ENCODE measurements around the gene TAMALIN. TPM values are rescaled to one million over a fixed set of nuclear protein-coding genes. Genes with fewer than 3 reads are reported as not detected.

TAMALIN gene
- polyA plus RNA-seq (5.4 and 6.1 TPM in 2 replicates), polyA minus RNA-seq (2.2 and 2.4 TPM in 2 replicates)

GRCh38 chr12:52006726-52007157 lies at the start of gene TAMALIN:
Gene TAMALIN (plus strand): TSS chr12:52006946. CDS start chr12:52007020, 74 bp downstream.
- no peaks in the 10 kb centered on the region for H3K9me3 ChIP-seq (ENCODE audit: low read length)
- no peak within 1 kb of the TSS for H3K4me2 ChIP-seq (ENCODE audit: low read length)
- TF ChIP-seq, protein P1, sequence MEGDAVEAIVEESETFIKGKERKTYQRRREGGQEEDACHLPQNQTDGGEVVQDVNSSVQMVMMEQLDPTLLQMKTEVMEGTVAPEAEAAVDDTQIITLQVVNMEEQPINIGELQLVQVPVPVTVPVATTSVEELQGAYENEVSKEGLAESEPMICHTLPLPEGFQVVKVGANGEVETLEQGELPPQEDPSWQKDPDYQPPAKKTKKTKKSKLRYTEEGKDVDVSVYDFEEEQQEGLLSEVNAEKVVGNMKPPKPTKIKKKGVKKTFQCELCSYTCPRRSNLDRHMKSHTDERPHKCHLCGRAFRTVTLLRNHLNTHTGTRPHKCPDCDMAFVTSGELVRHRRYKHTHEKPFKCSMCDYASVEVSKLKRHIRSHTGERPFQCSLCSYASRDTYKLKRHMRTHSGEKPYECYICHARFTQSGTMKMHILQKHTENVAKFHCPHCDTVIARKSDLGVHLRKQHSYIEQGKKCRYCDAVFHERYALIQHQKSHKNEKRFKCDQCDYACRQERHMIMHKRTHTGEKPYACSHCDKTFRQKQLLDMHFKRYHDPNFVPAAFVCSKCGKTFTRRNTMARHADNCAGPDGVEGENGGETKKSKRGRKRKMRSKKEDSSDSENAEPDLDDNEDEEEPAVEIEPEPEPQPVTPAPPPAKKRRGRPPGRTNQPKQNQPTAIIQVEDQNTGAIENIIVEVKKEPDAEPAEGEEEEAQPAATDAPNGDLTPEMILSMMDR (IDR thresholded peaks at IDR 0.05; ENCODE audit: poor library complexity, severe bottlenecking), result no peak
- TF ChIP-seq SMC3 (conservative IDR thresholded peaks at IDR 0.05; ENCODE audit: poor library complexity), result no peak
- no peak for TF ChIP-seq EZH2 (IDR thresholded peaks at IDR 0.05; ENCODE audit: borderline replicate concordance, insufficient read depth, low read length, poor library complexity, severe bottlenecking)
- TF ChIP-seq EP300 (conservative IDR thresholded peaks at IDR 0.05; ENCODE audit: poor library complexity, severe bottlenecking), result no peak
- no peak for TF ChIP-seq POLR2AphosphoS5 (IDR thresholded peaks at IDR 0.05)
- no peak for TF ChIP-seq TAF1 (IDR thresholded peaks at IDR 0.05; ENCODE audit: low read depth)
- TF ChIP-seq MXI1 (conservative IDR thresholded peaks at IDR 0.05; ENCODE audit: poor library complexity, severe bottlenecking), result no peak
- no peak for TF ChIP-seq RAD21 (conservative IDR thresholded peaks at IDR 0.05)
- peak within 1 kb of the TSS; percentile 40 for H3K4me3 ChIP-seq (ENCODE audit: low read length)
- H3K27ac ChIP-seq (ENCODE audit: low read length), result no peak within 1 kb of the TSS
- H4K20me1 ChIP-seq (ENCODE audit: insufficient read depth), result no peaks in the 10 kb centered on the region
- no peaks in the 10 kb centered on the region for H3K79me2 ChIP-seq (replicated peaks; ENCODE audit: insufficient read depth, low read length)
- H3K27me3 ChIP-seq (ENCODE audit: insufficient read depth, low read depth, low read length), result peaks cover 29% of the 10 kb centered on the region
- no peaks in the 10 kb centered on the region for H3K9me2 ChIP-seq (ENCODE audit: insufficient read depth, low read length)
- H3K9ac ChIP-seq (ENCODE audit: low read length), result no peak within 1 kb of the TSS
- no peak within 1 kb of the TSS for H2AFZ ChIP-seq (ENCODE audit: low read depth, low read length)
- no peaks in the 10 kb centered on the region for H3F3A ChIP-seq (ENCODE audit: insufficient read depth, low read length, poor library complexity, severe bottlenecking)
- H3K36me3 ChIP-seq (ENCODE audit: insufficient read depth, low read length), result no peaks in the 10 kb centered on the region

DNA sequence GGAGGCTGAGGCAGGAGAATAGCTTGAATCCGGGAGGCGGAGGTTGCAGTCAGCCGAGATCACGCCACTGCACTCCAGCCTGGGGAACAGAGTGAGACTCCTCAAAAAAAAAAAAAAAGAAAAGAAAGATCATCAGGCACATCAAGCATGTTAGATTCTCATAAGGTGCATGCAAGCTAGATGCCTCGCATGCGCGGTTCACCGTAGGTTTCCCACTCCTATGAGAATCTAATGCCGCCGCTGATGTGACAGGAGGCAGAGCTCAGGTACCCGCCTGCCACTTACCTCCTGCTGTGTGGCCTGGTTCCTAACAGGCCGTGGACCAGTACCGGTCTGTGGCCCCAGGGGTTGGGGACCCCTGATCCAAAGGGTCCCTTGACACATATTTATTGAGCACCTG lies 48.2 kb upstream of the TAMALIN start:
- TF ChIP-seq REST (IDR thresholded peaks at IDR 0.05; ENCODE audit: borderline replicate concordance) (no peak), SMC3 (conservative IDR thresholded peaks at IDR 0.05; ENCODE audit: poor library complexity) (no peak)
- Histone ChIP-seq H3K79me2 (replicated peaks; ENCODE audit: insufficient read depth, low read length) (peaks cover 81% of the 10 kb centered on the region), H3F3A (ENCODE audit: insufficient read depth, low read length, poor library complexity, severe bottlenecking) (no peaks in the 10 kb centered on the region), H3K27ac (ENCODE audit: low read length) (no peak overlapping the region), H2AFZ (ENCODE audit: low read depth, low read length) (no peak overlapping the region), H3K9ac (ENCODE audit: low read length) (no peak overlapping the region), H3K27me3 (ENCODE audit: insufficient read depth, low read depth, low read length) (no peaks in the 10 kb centered on the region), H3K4me3 (ENCODE audit: low read length) (no peak overlapping the region), H3K36me3 (ENCODE audit: insufficient read depth, low read length) (no peaks in the 10 kb centered on the region), H3K9me3 (ENCODE audit: low read length) (no peaks in the 10 kb centered on the region), H3K4me2 (ENCODE audit: low read length) (no peak overlapping the region), H3K9me2 (ENCODE audit: insufficient read depth, low read length) (no peaks in the 10 kb centered on the region), H4K20me1 (ENCODE audit: insufficient read depth) (peaks cover 35% of the 10 kb centered on the region)

DNA sequence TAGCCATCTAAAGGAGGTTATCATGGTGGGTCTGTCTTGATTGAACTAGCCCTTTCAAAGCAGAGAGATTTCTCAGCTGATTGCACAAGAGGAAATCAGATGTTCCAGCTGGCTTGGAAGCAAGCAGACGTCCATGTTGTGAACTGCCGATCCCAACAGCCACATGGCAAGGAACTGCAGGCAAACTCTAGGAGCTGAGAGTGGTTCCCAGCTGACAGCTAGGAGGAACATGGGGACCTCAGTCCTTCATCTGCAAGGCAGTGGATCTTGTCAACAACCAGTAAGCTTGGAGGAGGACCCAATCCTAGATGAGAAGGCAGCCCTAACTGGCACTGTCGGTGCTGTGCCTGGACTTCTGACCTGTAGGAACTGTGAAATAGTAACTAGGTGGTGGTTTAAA lies 47.5 kb upstream of the TAMALIN start:
- Histone ChIP-seq H3K4me3 (ENCODE audit: low read length) (no peak overlapping the region), H3K4me2 (ENCODE audit: low read length) (no peak overlapping the region), H2AFZ (ENCODE audit: low read depth, low read length) (no peak overlapping the region), H3K27ac (ENCODE audit: low read length) (no peak overlapping the region), H3K9me3 (ENCODE audit: low read length) (no peaks in the 10 kb centered on the region), H3K36me3 (ENCODE audit: insufficient read depth, low read length) (no peaks in the 10 kb centered on the region), H3K9me2 (ENCODE audit: insufficient read depth, low read length) (no peaks in the 10 kb centered on the region), H3K27me3 (ENCODE audit: insufficient read depth, low read depth, low read length) (no peaks in the 10 kb centered on the region), H3F3A (ENCODE audit: insufficient read depth, low read length, poor library complexity, severe bottlenecking) (no peaks in the 10 kb centered on the region), H4K20me1 (ENCODE audit: insufficient read depth) (peaks cover 35% of the 10 kb centered on the region), H3K9ac (ENCODE audit: low read length) (no peak overlapping the region), H3K79me2 (replicated peaks; ENCODE audit: insufficient read depth, low read length) (peaks cover 81% of the 10 kb centered on the region)
- TF ChIP-seq MXI1 (conservative IDR thresholded peaks at IDR 0.05; ENCODE audit: poor library complexity, severe bottlenecking) (no peak), REST (IDR thresholded peaks at IDR 0.05; ENCODE audit: borderline replicate concordance) (no peak), POLR2AphosphoS5 (IDR thresholded peaks at IDR 0.05) (no peak)

All from neural cell (in vitro differentiated cells).